HEK293 (cell line): Measurements from ENCODE around the gene ERBB4.
A peak's percentile ranks its signal among the peaks of the same experiment; 100 is the strongest.

ENCODE experiments used
- CTCF ChIA-PET: fragments of 350-600 bp; formaldehyde crosslinking; extraction: SDS; loops from one replicate; lab custom pipeline; 2021; ENCODE audit warnings: antibody characterized with exemption; lab: Yijun Ruan, JAX
- POLR2A ChIA-PET: fragments of 300-600 bp; formaldehyde crosslinking; extraction: SDS; loops from one replicate; lab custom pipeline; 2020; ENCODE audit warnings: antibody characterized with exemption, inconsistent platforms; lab: Yijun Ruan, JAX
- H3K27ac ChIP-seq: fragments of 200-500 bp; sonication (Bioruptor generic); 2 replicates; pipeline ENCODE4 v1.5.1; 2014; ENCODE audit warnings: low read depth, low read length, control low read depth, inconsistent platforms; ENCODE audit errors: extremely low read depth
- H3K36me3 ChIP-seq, 2 experiments: fragments of 200-500 bp in 1 of 2; sonication (Bioruptor generic) in 1 of 2; 1 replicate in 1 of 2; 2 replicates in 1 of 2; pipeline ENCODE4 v1.5.1; 2014 to 2017; ENCODE audit warnings: inconsistent platforms in 2 of 2, low read length in 2 of 2; ENCODE audit not compliant: control insufficient read depth in 2 of 2, insufficient read depth in 1 of 2
- H3K4me1 ChIP-seq: fragments of 200-500 bp; sonication (Bioruptor generic); 2 replicates; pipeline ENCODE4 v1.5.1; 2014; ENCODE audit warnings: mild to moderate bottlenecking, low read length, inconsistent platforms; ENCODE audit not compliant: control insufficient read depth, insufficient read depth
- H3K4me3 ChIP-seq: 2 replicates; pipeline ENCODE4 v1.5.1; 2011; ENCODE audit warnings: low read depth, mild to moderate bottlenecking, control low read depth, low read length, moderate library complexity
- H3K9me3 ChIP-seq: fragments of 200-500 bp; sonication (Bioruptor generic); 2 replicates; pipeline ENCODE4 v1.5.1; 2014; ENCODE audit warnings: low read depth, low read length, inconsistent platforms; ENCODE audit not compliant: control insufficient read depth, insufficient read depth
- BCL11A ChIP-seq: fragments of 450-650 bp; formaldehyde crosslinking; IDR thresholded peaks from 2 replicates; pipeline ENCODE4 v1.5.1; 2016; ENCODE audit warnings: low read depth, missing biosample characterization, missing genetic modification characterization
- GLIS1 ChIP-seq: fragments of 450-650 bp; formaldehyde crosslinking; IDR thresholded peaks from 2 replicates; pipeline ENCODE4 v1.5.1; 2016; ENCODE audit warnings: missing biosample characterization, missing genetic modification characterization
- GLIS2 ChIP-seq: fragments of 450-650 bp; formaldehyde crosslinking; IDR thresholded peaks from 2 replicates; pipeline ENCODE4 v1.5.1; 2016; ENCODE audit warnings: missing biosample characterization, missing genetic modification characterization
- MEIS1 ChIP-seq: sonication (generic); formaldehyde crosslinking; IDR thresholded peaks from 2 replicates; pipeline ENCODE4 v1.8.1; 2022; ENCODE audit warnings: missing genetic modification reagents, mild to moderate bottlenecking, borderline replicate concordance
- SP7 ChIP-seq: fragments of 450-650 bp; formaldehyde crosslinking; IDR thresholded peaks from 2 replicates; pipeline ENCODE4 v1.5.1; 2016; ENCODE audit warnings: missing biosample characterization, missing genetic modification characterization
- ZNF133 ChIP-seq: fragments of 450-650 bp; formaldehyde crosslinking; IDR thresholded peaks from 2 replicates; pipeline ENCODE4 v1.5.1; 2016; ENCODE audit warnings: missing biosample characterization, missing genetic modification characterization
- ZNF169 ChIP-seq: fragments of 450-650 bp; formaldehyde crosslinking; IDR thresholded peaks from 2 replicates; pipeline ENCODE4 v1.5.1; 2016; ENCODE audit warnings: missing biosample characterization, missing genetic modification characterization
- ZNF184 ChIP-seq: fragments of 450-650 bp; IDR thresholded peaks from 2 replicates; pipeline ENCODE4 v1.5.1; 2018; ENCODE audit warnings: missing biosample characterization, mild to moderate bottlenecking, missing genetic modification characterization
- ZNF2 ChIP-seq: fragments of 450-650 bp; formaldehyde crosslinking; IDR thresholded peaks from 2 replicates; pipeline ENCODE4 v1.5.1; 2016; ENCODE audit warnings: missing biosample characterization, missing genetic modification characterization
- ZNF24 ChIP-seq: fragments of 450-650 bp; formaldehyde crosslinking; IDR thresholded peaks from 2 replicates; pipeline ENCODE4 v1.5.1; 2016; ENCODE audit warnings: missing biosample characterization, missing genetic modification characterization
- ZNF302 ChIP-seq: fragments of 450-650 bp; formaldehyde crosslinking; IDR thresholded peaks from 2 replicates; pipeline ENCODE4 v1.5.1; 2016; ENCODE audit warnings: missing biosample characterization, missing genetic modification characterization, low read depth
- ZNF350 ChIP-seq: fragments of 450-650 bp; formaldehyde crosslinking; IDR thresholded peaks from 2 replicates; pipeline ENCODE4 v1.5.0; 2017; ENCODE audit warnings: missing biosample characterization, mild to moderate bottlenecking, missing genetic modification characterization
- ZNF398 ChIP-seq: fragments of 450-650 bp; formaldehyde crosslinking; IDR thresholded peaks from 2 replicates; pipeline ENCODE4 v1.5.1; 2017; ENCODE audit warnings: missing biosample characterization, missing genetic modification characterization
- ZNF530 ChIP-seq: fragments of 450-650 bp; formaldehyde crosslinking; IDR thresholded peaks from 2 replicates; pipeline ENCODE4 v1.5.1; 2016; ENCODE audit warnings: low read depth, missing biosample characterization, missing genetic modification characterization
- ZNF560 ChIP-seq: fragments of 450-650 bp; formaldehyde crosslinking; IDR thresholded peaks from 2 replicates; pipeline ENCODE4 v1.5.1; 2017; ENCODE audit warnings: missing biosample characterization, missing genetic modification characterization, borderline replicate concordance
- ZNF571 ChIP-seq: fragments of 450-650 bp; formaldehyde crosslinking; IDR thresholded peaks from 2 replicates; pipeline ENCODE4 v1.5.0; 2017; ENCODE audit warnings: missing biosample characterization, missing genetic modification characterization
- ZNF580 ChIP-seq: fragments of 450-650 bp; formaldehyde crosslinking; IDR thresholded peaks from 2 replicates; pipeline ENCODE4 v1.5.1; 2016; ENCODE audit warnings: missing biosample characterization, missing genetic modification characterization
- ZNF785 ChIP-seq: fragments of 450-650 bp; formaldehyde crosslinking; IDR thresholded peaks from 2 replicates; pipeline ENCODE4 v1.5.1; 2016; ENCODE audit warnings: missing biosample characterization, missing genetic modification characterization
- TF ChIP-seq, protein P1 (sequence below): fragments of 450-650 bp; formaldehyde crosslinking; IDR thresholded peaks from 2 replicates; pipeline ENCODE4 v1.5.1; 2016; ENCODE audit warnings: missing biosample characterization, missing genetic modification characterization

The ERBB4 gene

DNA sequence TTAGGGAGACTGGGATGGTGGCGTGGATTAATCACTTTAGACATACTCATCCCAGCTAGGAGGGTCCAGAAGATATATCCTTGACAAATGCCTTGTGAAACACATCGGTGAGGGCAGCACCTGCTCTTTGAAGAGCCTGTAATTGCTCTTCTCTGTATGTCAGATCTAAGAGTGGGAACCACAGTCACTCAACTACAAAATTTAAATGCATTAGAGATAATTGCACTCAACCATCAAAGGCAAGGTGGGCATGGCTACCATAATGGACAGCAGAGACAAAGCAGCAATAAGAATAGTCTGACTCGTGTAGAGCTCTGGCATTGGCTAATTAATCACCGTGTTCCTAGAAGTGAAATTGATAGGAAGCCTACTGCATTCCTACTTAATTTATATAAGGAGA lies 96.8 kb downstream of the ERBB4 start:
- H3K27ac ChIP-seq = no peak overlapping the region
- H3K9me3 ChIP-seq = no peaks in the 10 kb centered on the region
- no peaks in the 10 kb centered on the region; a peak in 1 of 3 replicates for H3K36me3 ChIP-seq
- H3K4me1 ChIP-seq = no peaks in the 10 kb centered on the region
- H3K4me3 ChIP-seq = no peak overlapping the region
- POLR2A ChIA-PET = no interaction called here
- CTCF ChIA-PET = no interaction called here
- TF ChIP-seq ZNF302 (tag by site-specific recombination) = peak; percentile 99
- no peak for TF ChIP-seq BCL11A (tag by site-specific recombination)

DNA sequence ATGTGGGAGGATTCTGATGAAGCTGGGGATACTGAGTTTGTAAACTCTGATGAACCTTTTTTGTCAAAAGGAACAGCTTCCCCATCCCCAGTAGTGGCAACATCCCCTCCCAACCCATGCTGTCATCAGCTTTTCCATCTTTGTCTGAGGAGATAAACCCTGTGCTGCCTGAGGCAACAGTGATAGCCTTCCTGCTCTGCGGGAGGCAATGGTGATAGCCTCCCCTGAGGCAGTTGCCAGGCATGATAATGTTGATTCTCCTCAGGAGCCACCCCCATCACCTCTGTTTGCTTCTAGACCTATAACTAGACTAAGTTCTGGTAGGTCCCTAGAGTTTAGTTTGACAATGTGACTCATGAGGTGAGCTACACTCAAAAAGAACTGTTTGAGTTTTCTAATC lies 97.5 kb downstream of the ERBB4 start:
- no peak overlapping the region for H3K4me3 ChIP-seq
- no peak overlapping the region for H3K27ac ChIP-seq
- no peaks in the 10 kb centered on the region for H3K4me1 ChIP-seq
- H3K9me3 ChIP-seq = no peaks in the 10 kb centered on the region
- no peaks in the 10 kb centered on the region for H3K36me3 ChIP-seq
- TF ChIP-seq ZNF350 (no peak), ZNF133 (tag by site-specific recombination) (no peak), ZNF530 (tag by site-specific recombination) (no peak), GLIS2 (no peak), ZNF580 (tag by site-specific recombination) (no peak), ZNF184 (tag by site-specific recombination) (no peak), ZNF398 (no peak), GLIS1 (tag by site-specific recombination) (no peak), MEIS1 (CRISPR knock-in tag) (no peak), ZNF560 (tag by site-specific recombination) (no peak), ZNF2 (tag by site-specific recombination) (no peak), ZNF24 (tag by site-specific recombination) (no peak), ZNF571 (no peak), ZNF169 (tag by site-specific recombination) (no peak), SP7 (tag by site-specific recombination) (no peak), ZNF785 (tag by site-specific recombination) (no peak)
- TF ChIP-seq, protein P1, sequence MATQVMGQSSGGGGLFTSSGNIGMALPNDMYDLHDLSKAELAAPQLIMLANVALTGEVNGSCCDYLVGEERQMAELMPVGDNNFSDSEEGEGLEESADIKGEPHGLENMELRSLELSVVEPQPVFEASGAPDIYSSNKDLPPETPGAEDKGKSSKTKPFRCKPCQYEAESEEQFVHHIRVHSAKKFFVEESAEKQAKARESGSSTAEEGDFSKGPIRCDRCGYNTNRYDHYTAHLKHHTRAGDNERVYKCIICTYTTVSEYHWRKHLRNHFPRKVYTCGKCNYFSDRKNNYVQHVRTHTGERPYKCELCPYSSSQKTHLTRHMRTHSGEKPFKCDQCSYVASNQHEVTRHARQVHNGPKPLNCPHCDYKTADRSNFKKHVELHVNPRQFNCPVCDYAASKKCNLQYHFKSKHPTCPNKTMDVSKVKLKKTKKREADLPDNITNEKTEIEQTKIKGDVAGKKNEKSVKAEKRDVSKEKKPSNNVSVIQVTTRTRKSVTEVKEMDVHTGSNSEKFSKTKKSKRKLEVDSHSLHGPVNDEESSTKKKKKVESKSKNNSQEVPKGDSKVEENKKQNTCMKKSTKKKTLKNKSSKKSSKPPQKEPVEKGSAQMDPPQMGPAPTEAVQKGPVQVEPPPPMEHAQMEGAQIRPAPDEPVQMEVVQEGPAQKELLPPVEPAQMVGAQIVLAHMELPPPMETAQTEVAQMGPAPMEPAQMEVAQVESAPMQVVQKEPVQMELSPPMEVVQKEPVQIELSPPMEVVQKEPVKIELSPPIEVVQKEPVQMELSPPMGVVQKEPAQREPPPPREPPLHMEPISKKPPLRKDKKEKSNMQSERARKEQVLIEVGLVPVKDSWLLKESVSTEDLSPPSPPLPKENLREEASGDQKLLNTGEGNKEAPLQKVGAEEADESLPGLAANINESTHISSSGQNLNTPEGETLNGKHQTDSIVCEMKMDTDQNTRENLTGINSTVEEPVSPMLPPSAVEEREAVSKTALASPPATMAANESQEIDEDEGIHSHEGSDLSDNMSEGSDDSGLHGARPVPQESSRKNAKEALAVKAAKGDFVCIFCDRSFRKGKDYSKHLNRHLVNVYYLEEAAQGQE = no peak
- TF ChIP-seq, all 188 proteins: peak for 0
- ChIA-PET POLR2A (no interaction called here), CTCF (no interaction called here)
